Activated naive CD4-positive, alpha-beta T cell treated with anti-CD3 and anti-CD28 coated beads, Interleukin-2, amount 10 ng/mL, durations not matched to agents 7 days and 5 days (primary cell): ENCODE results near the gene NKG7.
A peak's percentile ranks its signal among the peaks of the same experiment; 100 is the strongest.

Source experiments
- CTCF ChIA-PET: fragments of 350-600 bp; sonication (Branson Sonifier 250); formaldehyde crosslinking; loops from one replicate; lab custom pipeline; 2021; ENCODE audit warnings: antibody characterized with exemption; lab: Charles Lee
- DNase-seq: peaks from one replicate; pipeline ENCODE4 v3.0.0-alpha.2; 2020
- H3K27ac Mint-ChIP-seq: one replicate; pipeline ENCODE4 v1.8.0; 2021; ENCODE audit warnings: mild to moderate bottlenecking, moderate library complexity, mixed read lengths
- H3K27me3 Mint-ChIP-seq: one replicate; pipeline ENCODE4 v1.8.0; 2021; ENCODE audit warnings: mild to moderate bottlenecking, mixed read lengths
- H3K36me3 Mint-ChIP-seq: one replicate; pipeline ENCODE4 v1.8.0; 2021; ENCODE audit warnings: mixed read lengths
- H3K4me1 Mint-ChIP-seq: one replicate; pipeline ENCODE4 v1.8.0; 2021; ENCODE audit warnings: mixed read lengths
- H3K4me3 Mint-ChIP-seq: one replicate; pipeline ENCODE4 v1.8.0; 2021; ENCODE audit warnings: mild to moderate bottlenecking, moderate library complexity, mixed read lengths
- H3K9me3 Mint-ChIP-seq: one replicate; pipeline ENCODE4 v1.8.0; 2021; ENCODE audit warnings: mixed read lengths

NKG7 gene

DNA sequence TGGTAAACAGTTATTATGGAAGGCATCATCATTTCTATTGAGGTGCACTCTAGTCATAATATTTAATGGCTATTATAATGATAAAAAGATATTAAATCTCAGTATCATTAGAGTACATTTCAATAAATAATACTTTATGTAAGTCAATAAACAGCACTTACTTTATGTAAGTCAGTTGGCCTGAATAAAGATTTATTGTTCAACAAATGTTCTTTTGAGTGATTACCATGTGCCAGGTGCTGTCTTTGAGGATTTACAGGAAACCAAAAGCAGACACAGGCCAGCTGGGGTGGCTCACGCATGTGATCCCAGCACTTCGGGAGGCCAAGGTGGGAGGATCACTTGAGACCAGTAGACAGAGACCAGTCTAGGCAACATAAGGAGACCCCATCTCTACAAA lies 5.0 kb upstream of the NKG7 start:
- H3K4me3 Mint-ChIP-seq, result no peak overlapping the region
- H3K36me3 Mint-ChIP-seq, result peaks cover 4% of the 10 kb centered on the region
- CTCF ChIA-PET, result no interaction called here
- DNase-seq, result no peak
- H3K27me3 Mint-ChIP-seq, result no peaks in the 10 kb centered on the region
- H3K4me1 Mint-ChIP-seq, result peaks cover 55% of the 10 kb centered on the region
- H3K9me3 Mint-ChIP-seq, result peaks cover 17% of the 10 kb centered on the region
- no peak overlapping the region for H3K27ac Mint-ChIP-seq

DNA sequence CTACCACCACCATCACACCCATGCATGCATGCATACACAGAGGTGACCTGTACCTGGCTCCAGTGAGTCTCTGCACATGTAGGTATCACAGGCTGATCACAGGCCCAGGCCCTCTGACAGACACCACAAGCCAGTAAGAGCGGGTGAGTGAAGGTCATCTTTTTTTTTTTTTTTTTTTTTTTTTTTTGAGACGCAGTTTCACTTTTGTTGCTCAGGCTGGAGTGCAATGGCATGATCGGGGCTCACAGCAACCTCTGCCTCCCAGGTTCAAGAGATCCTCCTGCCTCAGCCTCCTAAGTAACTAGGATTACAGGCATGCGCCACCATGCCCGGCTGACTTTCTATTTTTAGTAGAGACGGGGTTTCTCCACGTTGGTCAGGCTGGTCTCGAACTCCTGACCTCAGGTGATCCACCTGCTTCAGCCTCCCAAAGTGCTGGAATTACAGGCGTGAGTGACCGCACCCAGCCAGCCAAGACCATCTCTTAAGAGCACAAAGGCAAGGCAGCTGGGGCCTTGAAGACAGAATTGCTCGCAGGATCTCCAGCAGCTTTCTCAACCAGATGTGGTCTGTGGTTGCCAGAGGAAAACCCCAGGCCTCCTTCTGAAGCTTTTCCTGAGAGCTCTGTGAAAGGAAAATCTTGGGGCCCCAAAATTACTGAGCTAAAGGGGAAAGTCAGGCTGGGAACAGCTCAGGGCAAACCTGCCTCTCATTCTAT lies 3.2 kb upstream of the NKG7 start:
- Mint-ChIP-seq H3K36me3 (peaks cover 5% of the 10 kb centered on the region), H3K4me1 (peaks cover 70% of the 10 kb centered on the region), H3K27me3 (no peaks in the 10 kb centered on the region), H3K27ac (peak overlapping the region; percentile 72), H3K9me3 (peaks cover 7% of the 10 kb centered on the region), H3K4me3 (no peak overlapping the region)
- DNase-seq, result peak; percentile 50
- CTCF ChIA-PET, result interaction anchor here (1.5 kb wide), 1 partner anchor 20 kb away, joined by 4 read pairs; no protein-coding TSS in a partner anchor

DNA sequence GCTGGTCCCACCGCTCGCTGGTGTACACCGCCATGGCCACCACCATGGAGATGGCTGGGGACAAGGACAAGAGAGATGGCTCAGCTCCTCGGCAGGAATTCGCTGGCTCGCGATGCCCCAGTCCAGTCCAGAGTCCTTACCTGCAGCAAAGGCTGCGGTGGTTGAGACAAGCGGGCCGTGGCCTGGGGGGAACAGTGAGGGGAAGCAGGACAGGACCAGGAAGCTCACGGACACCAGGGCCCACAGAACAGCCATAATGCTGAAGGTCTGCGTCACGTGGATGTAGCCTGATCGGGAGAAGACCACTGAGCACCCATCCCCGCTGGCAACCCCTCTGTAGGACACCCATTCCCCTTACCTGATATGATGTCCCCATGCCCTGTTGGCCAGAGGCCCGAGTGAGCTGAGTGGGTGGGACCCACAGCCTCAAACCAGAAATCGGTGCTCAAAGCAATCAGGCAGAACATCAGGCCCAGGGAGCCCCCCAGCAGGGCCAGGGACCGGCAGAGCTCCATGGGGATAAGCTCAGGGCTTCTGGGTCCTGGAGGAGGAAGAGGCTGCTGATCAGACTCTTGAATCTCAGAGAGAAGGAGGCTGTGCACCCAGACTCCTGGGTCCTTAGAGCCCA lies 319 bp downstream of the NKG7 start:
- peaks cover 82% of the 10 kb centered on the region for H3K4me1 Mint-ChIP-seq
- peak overlapping the region; percentile 72 for H3K4me3 Mint-ChIP-seq
- H3K36me3 Mint-ChIP-seq, result peaks cover 7% of the 10 kb centered on the region
- peak overlapping the region; percentile 95 for H3K27ac Mint-ChIP-seq
- DNase-seq, result no peak
- H3K27me3 Mint-ChIP-seq, result peaks cover 3% of the 10 kb centered on the region
- CTCF ChIA-PET, result interaction anchor here (0.6 to 3.1 kb wide), 2 partner anchors 22 to 49 kb away, joined by 3 to 19 read pairs; no protein-coding TSS in a partner anchor
- H3K9me3 Mint-ChIP-seq, result no peaks in the 10 kb centered on the region

DNA sequence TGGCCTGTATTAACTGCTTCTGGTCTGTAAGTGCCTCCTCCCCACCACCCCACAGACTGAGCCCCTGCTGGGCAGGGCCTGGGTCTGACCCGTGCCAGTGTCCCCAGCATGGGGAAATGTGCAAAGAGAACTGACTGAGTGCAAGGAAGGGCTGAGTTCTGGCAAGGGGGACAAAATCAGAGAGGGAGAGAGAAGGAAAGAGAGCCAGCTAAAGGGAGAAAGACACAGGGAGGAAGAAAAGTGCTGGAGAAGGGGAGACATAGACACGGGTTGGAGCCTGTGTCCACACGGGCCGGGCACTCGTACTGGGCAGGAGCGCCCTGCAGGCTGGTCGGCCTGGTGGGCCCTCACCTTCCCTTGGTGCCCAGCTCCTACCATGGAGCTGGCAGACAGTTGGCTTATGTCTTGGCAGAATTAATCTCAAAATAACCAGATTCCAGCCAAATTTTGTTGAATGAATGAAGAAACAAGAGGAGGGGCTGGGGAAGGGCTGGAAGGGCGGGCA lies 1.2 kb downstream of the NKG7 start:
- Mint-ChIP-seq H3K4me3 (peak overlapping the region; percentile 72), H3K36me3 (peaks cover 7% of the 10 kb centered on the region), H3K4me1 (peaks cover 82% of the 10 kb centered on the region), H3K27me3 (peaks cover 3% of the 10 kb centered on the region), H3K9me3 (no peaks in the 10 kb centered on the region), H3K27ac (peak overlapping the region; percentile 95)
- CTCF ChIA-PET, result interaction anchor here (1.1 to 3.1 kb wide), 2 partner anchors 23 to 36 kb away, joined by 3 to 19 read pairs; no protein-coding TSS in a partner anchor
- no peak for DNase-seq

DNA sequence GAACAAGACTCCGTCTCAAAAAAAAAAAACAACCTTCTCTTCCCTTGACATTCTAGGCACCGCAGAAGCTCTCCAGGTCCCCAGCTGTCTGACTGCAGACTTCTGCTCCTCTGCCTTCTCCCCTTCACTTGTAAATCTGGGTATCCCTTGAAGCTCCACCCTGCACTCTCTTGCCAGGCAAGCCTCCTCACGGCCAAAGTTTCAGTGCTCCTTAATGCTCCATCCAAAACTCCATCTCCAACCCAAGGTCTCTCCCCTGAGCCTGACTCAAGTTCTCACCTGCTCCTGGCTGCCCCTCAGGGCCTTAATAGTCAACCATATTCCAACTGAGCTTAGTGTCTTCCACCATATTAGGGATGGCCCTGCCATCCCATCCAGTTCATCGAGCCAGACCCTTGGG lies 2.2 kb downstream of the NKG7 start:
- H3K4me3 Mint-ChIP-seq, result peak overlapping the region; percentile 60
- no peaks in the 10 kb centered on the region for H3K9me3 Mint-ChIP-seq
- H3K27me3 Mint-ChIP-seq, result peaks cover 3% of the 10 kb centered on the region
- CTCF ChIA-PET, result interaction anchor here (0.5 to 3.1 kb wide), 4 partner anchors 11 to 50 kb away, joined by 3 to 19 read pairs (median 3); no protein-coding TSS in a partner anchor
- H3K36me3 Mint-ChIP-seq, result peaks cover 7% of the 10 kb centered on the region
- peak overlapping the region; percentile 56 for H3K27ac Mint-ChIP-seq
- H3K4me1 Mint-ChIP-seq, result peaks cover 78% of the 10 kb centered on the region
- DNase-seq, result no peak

DNA sequence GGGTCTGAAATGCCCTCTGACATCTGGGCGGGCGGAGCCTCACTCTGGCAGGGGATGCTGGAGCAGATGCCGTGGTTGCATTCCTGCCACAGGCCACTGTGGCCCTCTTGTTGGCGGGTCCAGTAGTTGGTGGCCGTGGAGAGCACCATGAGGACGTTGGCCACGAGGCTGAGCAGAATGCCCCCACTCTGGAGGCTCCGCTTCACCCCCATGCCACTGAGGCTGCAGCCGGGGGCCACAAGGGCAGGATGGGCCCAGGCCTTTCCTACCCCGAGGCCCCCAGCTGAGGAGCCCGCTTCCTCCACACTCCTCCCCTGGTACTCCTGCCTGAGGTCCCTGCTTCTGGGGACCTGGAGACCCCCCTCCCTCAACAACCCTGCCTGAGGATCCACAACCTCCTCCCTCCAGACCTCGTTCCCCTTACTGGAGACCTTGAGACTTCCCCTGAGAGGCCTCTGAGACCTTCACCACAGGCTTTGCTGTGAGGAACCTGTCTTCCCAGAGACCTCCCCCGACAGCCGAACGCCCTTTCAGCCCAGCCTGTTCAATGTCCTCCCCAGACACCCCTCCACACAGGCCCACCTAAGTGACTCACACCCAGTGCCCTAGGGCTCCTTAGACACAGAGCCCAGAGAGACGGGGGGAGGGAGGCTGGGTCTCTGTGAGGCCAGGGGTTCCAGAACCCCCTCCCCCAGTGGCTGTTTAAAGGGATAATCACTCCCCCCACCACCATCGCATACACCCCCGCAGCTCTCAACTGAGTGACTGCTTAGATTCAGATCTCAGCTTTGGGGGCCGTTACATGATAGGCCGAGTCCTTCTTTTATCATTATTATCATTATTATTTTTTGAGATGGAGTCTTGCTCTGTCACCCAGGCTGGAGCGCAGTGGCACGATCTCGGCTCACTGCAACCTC lies 3.8 kb downstream of the NKG7 start, which contains the start of gene CLDND2:
CLDND2 (minus strand) TSS at position 638 of the 917 bp plus-strand sequence; CDS start at position 212, 426 bp downstream.
- Mint-ChIP-seq H3K27ac (peak within 1 kb of the TSS; percentile 91), H3K4me1 (peaks cover 75% of the 10 kb centered on the region), H3K4me3 (peak within 1 kb of the TSS; percentile 97), H3K9me3 (no peaks in the 10 kb centered on the region), H3K27me3 (peaks cover 3% of the 10 kb centered on the region), H3K36me3 (peaks cover 8% of the 10 kb centered on the region)
- CTCF ChIA-PET, result interaction anchor here (1.0 to 1.6 kb wide), 3 partner anchors 25 to 28 kb away, joined by 4 read pairs; no protein-coding TSS in a partner anchor
- no peak for DNase-seq

DNA sequence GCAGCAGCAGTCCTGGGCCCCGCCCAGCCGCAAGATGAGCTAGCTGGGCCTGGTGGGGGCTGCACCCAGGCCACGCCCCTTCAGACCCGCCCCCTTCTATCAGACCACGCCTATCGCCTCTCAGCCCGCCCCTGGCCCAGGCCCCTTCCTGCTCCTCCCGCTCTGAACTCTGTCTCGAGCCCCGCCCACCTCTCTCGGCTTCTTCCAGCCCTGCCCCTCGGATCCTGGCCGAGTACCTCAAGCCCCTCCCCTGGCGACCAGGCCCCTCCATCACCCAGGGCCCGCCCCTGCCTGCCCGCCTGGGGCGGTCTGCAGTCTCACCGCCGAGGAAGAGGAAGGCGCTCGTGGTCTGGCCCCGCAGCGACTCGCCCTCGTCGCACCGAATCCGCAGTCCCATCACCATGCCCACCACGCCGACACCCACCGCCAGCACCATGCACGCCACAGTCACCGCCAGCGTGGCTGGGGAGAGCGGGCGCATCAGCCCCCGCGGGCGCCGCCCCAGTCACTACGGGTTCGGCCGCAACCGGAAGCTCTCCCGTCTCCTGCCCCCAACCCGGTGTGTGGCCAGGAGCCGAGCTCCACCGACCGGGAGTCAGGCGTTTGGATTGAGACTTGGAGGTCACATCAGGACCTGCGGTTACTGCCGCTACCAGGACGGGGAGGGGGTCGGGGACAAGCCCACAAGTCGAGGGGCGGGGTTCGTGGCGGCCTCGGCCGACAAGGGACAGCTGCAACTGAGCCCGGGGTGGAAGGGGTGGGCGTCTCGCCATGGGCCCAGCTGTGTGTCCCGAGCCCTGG lies 4.7 kb downstream of the NKG7 start:
- H3K4me3 Mint-ChIP-seq, result peak overlapping the region; percentile 97
- CTCF ChIA-PET, result interaction anchor here (1.0 to 1.6 kb wide), 3 partner anchors 26 to 29 kb away, joined by 4 read pairs; no protein-coding TSS in a partner anchor
- DNase-seq, result peak; percentile 98
- no peaks in the 10 kb centered on the region for H3K9me3 Mint-ChIP-seq
- H3K36me3 Mint-ChIP-seq, result peaks cover 8% of the 10 kb centered on the region
- peak overlapping the region; percentile 91 for H3K27ac Mint-ChIP-seq
- H3K27me3 Mint-ChIP-seq, result peaks cover 3% of the 10 kb centered on the region
- peaks cover 74% of the 10 kb centered on the region for H3K4me1 Mint-ChIP-seq

DNA sequence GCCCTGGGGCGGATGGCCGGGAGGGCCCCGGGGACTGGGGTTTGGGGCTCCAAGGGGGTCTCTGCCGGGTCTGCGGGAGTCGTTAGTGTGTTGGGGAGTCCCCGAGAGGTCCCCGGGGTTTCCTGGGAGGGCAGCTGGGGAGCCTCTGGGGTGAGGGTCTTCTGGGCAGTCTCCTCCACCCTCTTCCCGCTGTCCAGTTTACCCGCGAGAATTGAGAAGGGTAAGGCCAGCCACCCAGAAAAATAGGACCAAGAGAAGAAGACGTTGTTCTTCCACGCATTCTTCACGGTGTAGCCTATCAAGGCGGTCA lies 5.2 kb downstream of the NKG7 start:
- H3K36me3 Mint-ChIP-seq, result peaks cover 8% of the 10 kb centered on the region
- no peaks in the 10 kb centered on the region for H3K9me3 Mint-ChIP-seq
- H3K4me3 Mint-ChIP-seq, result peak overlapping the region; percentile 97
- H3K27me3 Mint-ChIP-seq, result peaks cover 3% of the 10 kb centered on the region
- CTCF ChIA-PET, result interaction anchor here (1.1 to 1.6 kb wide), 2 partner anchors 28 to 29 kb away, joined by 4 read pairs; no protein-coding TSS in a partner anchor
- no peak for DNase-seq
- H3K27ac Mint-ChIP-seq, result peak overlapping the region; percentile 91
- peaks cover 74% of the 10 kb centered on the region for H3K4me1 Mint-ChIP-seq

DNA sequence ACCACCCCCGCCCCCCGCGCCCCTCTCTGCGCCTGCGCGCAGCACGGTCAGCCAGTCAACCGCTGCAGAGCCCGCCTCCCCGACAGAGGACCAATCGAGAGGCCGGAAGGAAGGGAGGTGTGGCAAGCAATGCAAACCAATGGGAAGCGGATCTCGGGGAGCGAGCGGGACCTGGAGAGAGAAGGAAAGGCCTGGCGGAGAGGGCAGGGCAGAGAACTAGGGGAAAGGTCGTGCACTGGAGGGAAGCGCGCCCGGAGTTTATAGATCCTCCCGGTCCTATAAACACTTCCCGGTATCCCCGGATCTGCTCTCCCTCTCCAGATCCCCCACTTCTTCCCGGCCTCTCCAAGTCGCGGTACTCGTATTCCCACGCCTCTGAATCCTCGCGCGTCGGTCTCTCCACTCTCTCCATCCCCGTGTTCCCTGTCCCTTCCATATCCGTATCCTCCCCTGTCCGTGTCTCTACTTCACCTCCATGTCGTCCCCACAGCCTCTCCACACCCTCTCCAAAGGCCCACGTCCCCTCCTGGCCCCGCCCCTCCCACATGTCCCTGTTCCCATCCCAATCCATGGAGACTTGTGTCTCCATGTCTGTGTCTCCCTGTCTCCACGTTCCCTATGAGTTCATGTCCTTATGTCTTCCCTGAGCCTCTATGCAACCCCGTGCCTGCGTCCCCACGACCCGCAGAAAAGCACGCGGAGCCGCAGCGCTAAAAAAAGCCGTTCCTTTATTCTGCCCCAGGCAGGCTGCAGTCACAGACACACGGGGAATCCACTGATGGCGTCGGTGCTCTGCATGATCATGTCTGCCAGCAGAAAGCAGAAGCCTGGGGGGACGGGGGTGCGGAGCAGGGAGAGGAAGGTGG lies 5.8 kb downstream of the NKG7 start:
- DNase-seq, result peak; percentile 97
- peak overlapping the region; percentile 97 for H3K4me3 Mint-ChIP-seq
- peaks cover 9% of the 10 kb centered on the region for H3K36me3 Mint-ChIP-seq
- H3K4me1 Mint-ChIP-seq, result peaks cover 73% of the 10 kb centered on the region
- H3K27me3 Mint-ChIP-seq, result peaks cover 3% of the 10 kb centered on the region
- CTCF ChIA-PET, result interaction anchor here (1.5 to 1.6 kb wide), 2 partner anchors 24 to 28 kb away, joined by 3 to 5 read pairs; partner anchors contain the start of gene C19orf84
- H3K27ac Mint-ChIP-seq, result peak overlapping the region; percentile 91
- H3K9me3 Mint-ChIP-seq, result no peaks in the 10 kb centered on the region

DNA sequence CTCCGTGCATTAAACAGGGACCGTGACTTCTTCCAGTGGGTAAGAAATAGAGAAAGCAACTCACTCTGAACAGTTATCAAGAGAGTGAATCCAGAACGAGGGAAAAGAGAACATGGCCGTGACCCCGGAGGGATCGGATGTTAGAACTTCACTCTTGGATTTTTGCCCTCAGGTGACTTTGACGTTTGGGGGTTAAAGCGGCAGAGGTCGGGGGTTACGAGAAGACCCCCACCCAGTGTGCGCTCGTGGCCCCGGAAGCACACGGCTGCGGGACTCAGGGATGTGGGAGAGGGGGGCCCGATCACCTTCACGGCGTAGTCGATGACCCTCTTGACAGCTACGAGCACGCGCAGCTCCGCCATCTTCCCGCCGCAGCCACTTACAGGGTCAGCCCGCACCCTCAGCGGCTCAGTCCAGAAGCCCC lies 6.5 kb downstream of the NKG7 start, which contains the start of gene ETFB:
ETFB (minus strand) TSS at position 424 of the 424 bp plus-strand sequence; CDS start at position 362, 62 bp downstream.
- CTCF ChIA-PET, result interaction anchor here (1.0 to 1.6 kb wide), 3 partner anchors 25 to 52 kb away, joined by 3 to 5 read pairs (median 3); partner anchors contain the start of genes C19orf84 and SIGLEC10
- Mint-ChIP-seq H3K9me3 (no peaks in the 10 kb centered on the region), H3K4me1 (peaks cover 69% of the 10 kb centered on the region), H3K27ac (peak within 1 kb of the TSS; percentile 91), H3K4me3 (peak within 1 kb of the TSS; percentile 97), H3K36me3 (peaks cover 8% of the 10 kb centered on the region), H3K27me3 (peaks cover 3% of the 10 kb centered on the region)
- no peak for DNase-seq

DNA sequence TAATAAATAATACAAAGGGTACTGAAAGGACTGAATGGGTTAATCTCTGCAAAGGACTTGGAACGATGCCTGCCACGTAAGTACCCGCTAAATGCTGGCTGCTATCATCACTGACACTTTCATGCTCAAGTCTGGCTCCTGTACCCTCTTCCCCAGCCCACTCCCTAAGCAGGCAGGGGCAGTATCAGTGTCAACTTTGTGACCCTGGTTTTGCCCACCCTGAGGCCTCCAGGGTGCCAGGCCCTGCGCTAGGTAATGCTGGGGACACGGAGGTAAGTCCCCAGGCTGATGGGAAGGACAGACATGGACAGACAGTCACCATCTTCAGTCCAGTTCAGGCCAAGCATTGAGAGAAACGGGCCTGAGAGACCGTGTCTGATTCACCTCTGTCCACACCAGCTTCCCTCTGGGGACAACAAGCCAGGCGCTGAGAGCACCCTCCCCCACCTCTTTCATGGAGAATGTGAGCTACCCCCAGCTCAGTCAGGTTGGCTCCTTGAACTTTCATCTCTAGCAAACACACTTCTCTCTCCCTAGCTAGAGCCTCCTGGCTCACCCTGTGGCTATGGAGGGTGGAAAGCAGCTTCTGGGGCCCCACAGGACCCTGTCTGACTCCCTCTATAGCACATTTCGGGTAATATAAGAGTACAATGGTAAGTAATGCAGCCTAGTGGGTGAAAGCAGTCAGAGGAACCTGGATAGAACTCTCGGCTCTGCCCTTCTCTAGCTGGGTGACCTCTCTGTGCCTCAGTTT lies 7.1 kb downstream of the NKG7 start:
- CTCF ChIA-PET, result interaction anchor here (0.6 to 1.7 kb wide), 5 partner anchors 10 to 53 kb away, joined by 3 to 6 read pairs (median 3); partner anchors contain the start of genes C19orf84, SIGLEC10 and VSIG10L
- Mint-ChIP-seq H3K27ac (peak overlapping the region; percentile 91), H3K4me1 (peaks cover 67% of the 10 kb centered on the region), H3K36me3 (peaks cover 8% of the 10 kb centered on the region), H3K4me3 (peak overlapping the region; percentile 97), H3K9me3 (no peaks in the 10 kb centered on the region), H3K27me3 (peaks cover 3% of the 10 kb centered on the region)
- no peak for DNase-seq
